Stimulated activated memory B cell treated with anti-CD40 and anti-IgM and Interleukin-4, amounts not matched to agents 10 μg/mL and 1 μg/mL and 100 μg/mL, for 72 hours (primary cell): ENCODE results near the gene DUSP22.
"Not testable (repeated sequence)": the region's sequence is repeated elsewhere in the genome, so short reads cannot be mapped to it uniquely, and the experiment has no call there.

Experiments
- ATAC-seq: fragments of 150-1000 bp; cut with Tn5 transposase; 2 replicates; pipeline ENCODE4 v1.10.0; 2021
- H3K27ac Mint-ChIP-seq: one replicate; pipeline ENCODE4 v1.8.0; 2022; ENCODE audit warnings: mild to moderate bottlenecking, mixed read lengths
- H3K27me3 Mint-ChIP-seq: one replicate; pipeline ENCODE4 v1.8.0; 2022; ENCODE audit warnings: mixed read lengths
- H3K36me3 Mint-ChIP-seq: one replicate; pipeline ENCODE4 v1.8.0; 2022; ENCODE audit warnings: mixed read lengths
- H3K4me1 Mint-ChIP-seq: one replicate; pipeline ENCODE4 v1.8.0; 2022; ENCODE audit warnings: mixed read lengths
- H3K4me3 Mint-ChIP-seq: one replicate; pipeline ENCODE4 v1.8.0; 2022; ENCODE audit warnings: mild to moderate bottlenecking, moderate library complexity, mixed read lengths
- H3K9me3 Mint-ChIP-seq: one replicate; pipeline ENCODE4 v1.8.0; 2022; ENCODE audit warnings: mixed read lengths

DUSP22 gene

DNA sequence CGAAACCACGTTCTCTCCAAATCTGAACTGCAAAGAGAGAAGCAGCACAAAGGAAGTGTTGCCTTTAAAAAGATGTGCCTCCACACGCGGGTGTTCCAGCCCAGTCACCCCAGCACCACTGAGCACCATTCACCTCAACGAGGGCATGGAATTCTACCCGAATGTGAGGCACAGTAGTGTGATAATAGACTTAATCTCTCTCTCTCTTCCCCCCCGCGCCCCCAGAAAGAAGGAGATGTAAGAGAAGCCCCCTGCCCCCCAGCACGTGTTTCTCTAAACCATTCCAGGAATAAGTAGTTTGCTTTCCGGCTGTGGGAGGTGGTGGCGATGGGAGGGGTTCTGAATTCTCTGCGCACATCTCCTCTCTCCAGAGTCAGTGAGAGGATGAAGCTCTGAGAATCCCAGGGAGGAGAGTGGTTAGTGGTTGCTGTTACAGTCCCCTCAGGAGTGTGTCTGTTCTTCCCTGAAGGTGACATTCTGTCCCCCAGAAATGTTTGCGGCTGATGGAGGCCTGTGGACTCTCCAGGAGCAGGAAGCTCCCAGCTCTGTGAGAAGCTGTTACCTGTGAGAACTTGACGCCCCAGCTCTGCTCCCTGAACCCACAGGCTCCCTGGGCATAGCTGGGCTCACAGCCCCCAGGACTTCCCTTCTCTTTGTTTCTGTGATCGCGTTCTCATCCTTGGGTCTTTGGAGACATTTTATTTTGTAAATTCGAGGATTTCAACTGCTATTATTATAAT lies 75.8 kb downstream of the DUSP22 start:
- H3K4me3 Mint-ChIP-seq = no peak overlapping the region
- H3K4me1 Mint-ChIP-seq = peaks cover 42% of the 10 kb centered on the region
- peaks cover 8% of the 10 kb centered on the region for H3K27me3 Mint-ChIP-seq
- peaks cover 5% of the 10 kb centered on the region for H3K9me3 Mint-ChIP-seq
- no peak overlapping the region for H3K27ac Mint-ChIP-seq
- H3K36me3 Mint-ChIP-seq = peaks cover 6% of the 10 kb centered on the region
- no peak for ATAC-seq

DNA sequence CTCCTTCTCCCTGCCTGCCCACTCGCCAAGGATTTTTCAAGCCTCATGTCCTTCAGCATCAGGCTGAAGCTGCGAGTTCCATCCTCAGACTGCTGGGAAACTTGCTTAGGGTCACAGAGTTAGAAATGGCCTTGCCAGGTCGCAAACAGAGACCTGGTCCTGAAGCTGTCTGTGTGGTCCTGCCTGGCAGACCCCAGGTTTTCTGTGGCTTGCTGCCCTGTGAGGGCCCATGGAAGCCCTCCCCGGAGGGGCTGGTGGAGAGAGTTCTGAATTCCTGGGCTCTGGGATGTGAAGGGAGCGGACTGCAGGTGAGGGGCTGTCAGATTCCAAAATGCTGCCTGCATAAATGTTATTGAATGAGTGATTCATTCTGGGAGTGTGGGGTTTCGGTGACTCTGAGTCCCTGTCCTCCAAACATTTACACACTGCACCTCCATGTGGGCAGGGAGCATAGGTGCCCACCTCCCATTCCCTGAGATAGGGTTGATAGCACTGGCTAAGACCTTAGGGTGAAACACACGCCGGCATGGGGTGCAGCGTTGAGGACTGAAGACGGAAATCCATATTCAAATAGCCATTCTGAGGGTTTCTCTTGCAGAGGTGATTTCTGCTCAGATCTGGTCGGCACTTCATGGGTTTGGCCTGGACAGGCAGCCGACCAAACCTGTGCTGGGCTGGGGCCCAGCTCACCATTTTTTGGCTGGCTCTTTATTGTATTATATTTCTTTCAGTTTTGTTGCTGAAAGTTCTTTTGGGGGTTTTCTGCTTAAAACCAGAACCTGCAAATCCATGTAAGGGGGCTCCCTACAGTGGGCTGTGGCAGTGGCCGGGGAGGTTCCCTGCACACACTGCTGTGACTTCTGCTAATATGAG lies 77.5 kb downstream of the DUSP22 start:
- no peak overlapping the region for H3K27ac Mint-ChIP-seq
- H3K4me3 Mint-ChIP-seq = no peak overlapping the region
- peaks cover 8% of the 10 kb centered on the region for H3K27me3 Mint-ChIP-seq
- no peaks in the 10 kb centered on the region for H3K9me3 Mint-ChIP-seq
- peaks cover 34% of the 10 kb centered on the region for H3K4me1 Mint-ChIP-seq
- no peaks in the 10 kb centered on the region for H3K36me3 Mint-ChIP-seq
- ATAC-seq = no peak

DNA sequence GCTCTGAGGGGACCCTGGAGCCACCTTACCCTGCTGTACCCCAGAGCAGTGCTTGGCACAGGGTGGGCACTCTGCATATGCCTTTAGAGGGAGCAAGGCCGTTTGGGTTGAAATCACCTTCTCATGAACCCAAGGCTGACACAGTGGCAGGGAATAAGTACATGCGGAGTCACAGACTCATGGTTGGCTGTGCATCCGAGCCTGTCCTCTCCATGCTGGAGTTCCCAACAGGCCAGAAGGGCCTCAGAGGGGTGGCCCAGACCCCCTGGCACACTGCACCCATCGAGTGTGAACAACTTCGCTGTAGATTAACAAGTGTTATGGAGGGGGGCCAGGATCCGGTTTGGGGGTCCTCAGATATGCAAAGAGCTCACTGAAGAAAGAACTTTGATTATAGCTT lies 78.3 kb downstream of the DUSP22 start:
- H3K27me3 Mint-ChIP-seq = peaks cover 8% of the 10 kb centered on the region
- H3K27ac Mint-ChIP-seq = no peak overlapping the region
- no peaks in the 10 kb centered on the region for H3K36me3 Mint-ChIP-seq
- H3K4me3 Mint-ChIP-seq = no peak overlapping the region
- no peaks in the 10 kb centered on the region for H3K9me3 Mint-ChIP-seq
- peaks cover 26% of the 10 kb centered on the region for H3K4me1 Mint-ChIP-seq
- no peak for ATAC-seq

DNA sequence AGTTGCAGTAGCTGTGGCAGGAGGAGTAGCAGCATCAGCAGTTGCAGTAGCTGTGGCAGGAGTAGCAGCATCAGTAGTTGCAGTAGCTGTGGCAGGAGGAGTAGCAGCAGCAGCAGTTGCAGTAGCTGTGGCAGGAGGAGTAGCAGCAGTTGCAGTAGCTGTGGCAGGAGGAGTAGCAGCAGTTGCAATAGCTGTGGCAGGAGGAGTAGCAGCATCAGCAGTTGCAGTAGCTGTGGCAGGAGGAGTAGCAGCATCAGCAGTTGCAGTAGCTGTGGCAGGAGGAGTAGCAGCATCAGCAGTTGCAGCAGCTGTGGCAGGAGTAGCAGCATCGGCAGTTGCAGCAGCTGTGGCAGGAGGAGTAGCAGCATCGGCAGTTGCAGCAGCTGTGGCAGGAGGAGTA lies 79.6 kb downstream of the DUSP22 start:
- peaks cover 15% of the 10 kb centered on the region for H3K4me1 Mint-ChIP-seq
- not testable (repeated sequence) for ATAC-seq

DNA sequence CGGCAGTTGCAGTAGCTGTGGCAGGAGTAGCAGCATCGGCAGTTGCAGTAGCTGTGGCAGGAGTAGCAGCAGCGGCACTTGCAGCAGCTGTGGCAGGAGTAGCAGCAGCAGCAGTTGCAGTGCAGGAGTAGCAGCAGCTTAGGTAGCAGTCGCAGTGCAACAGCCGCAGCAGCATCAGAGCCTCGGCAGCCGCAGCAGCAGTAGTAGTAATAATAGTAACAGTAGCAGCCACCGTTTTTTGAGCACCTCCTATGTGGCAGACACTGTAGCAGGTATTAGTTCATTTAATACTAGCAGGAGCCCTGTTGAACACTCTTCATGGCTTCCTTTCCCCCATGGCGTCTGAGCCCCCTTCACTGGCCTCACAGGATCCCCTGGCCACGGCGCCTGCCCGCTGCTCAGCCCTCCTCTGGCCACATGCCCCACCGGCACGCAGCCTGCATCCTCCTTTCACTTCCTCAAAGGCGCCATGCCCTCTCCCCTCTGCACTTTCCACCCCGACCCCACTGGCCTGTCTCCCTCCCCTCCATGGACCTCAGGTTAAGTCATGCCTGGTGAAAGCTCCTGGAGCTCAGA lies 80.1 kb downstream of the DUSP22 start:
- Mint-ChIP-seq H3K4me1 (peaks cover 17% of the 10 kb centered on the region), H3K27me3 (peaks cover 8% of the 10 kb centered on the region), H3K4me3 (peak overlapping the region; percentile 27), H3K9me3 (no peaks in the 10 kb centered on the region), H3K27ac (peak overlapping the region; percentile 28), H3K36me3 (no peaks in the 10 kb centered on the region)
- ATAC-seq = peak; percentile 80

More for the DNA sequence above, 79.6 kb downstream of the DUSP22 start:
- H3K36me3 Mint-ChIP-seq, H3K27ac Mint-ChIP-seq, H3K9me3 Mint-ChIP-seq, H3K27me3 Mint-ChIP-seq, H3K4me3 Mint-ChIP-seq: not testable (repeated sequence)

DNA sequence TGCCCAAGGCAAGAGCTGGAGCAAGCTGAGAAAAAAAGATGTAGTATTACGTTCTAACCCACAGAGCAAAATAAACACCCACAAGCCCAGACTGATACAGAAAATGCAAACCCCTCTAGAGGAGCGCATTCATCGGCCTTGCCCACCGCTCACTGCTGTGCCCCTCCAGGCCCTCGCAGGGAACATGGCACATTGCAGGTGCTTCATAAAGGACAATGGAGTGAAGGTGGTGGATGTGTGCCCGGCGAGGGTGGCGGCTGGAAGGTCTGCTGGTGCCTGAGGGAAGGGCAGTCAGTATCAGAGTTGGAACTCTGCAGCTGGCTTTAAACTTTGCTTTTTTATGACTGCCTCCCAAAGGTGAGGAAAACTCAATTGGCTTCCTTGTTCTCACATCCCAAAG lies 80.7 kb downstream of the DUSP22 start:
- Mint-ChIP-seq H3K9me3 (no peaks in the 10 kb centered on the region), H3K27ac (peak overlapping the region; percentile 28), H3K4me3 (peak overlapping the region; percentile 27), H3K36me3 (no peaks in the 10 kb centered on the region), H3K27me3 (peaks cover 8% of the 10 kb centered on the region), H3K4me1 (peaks cover 23% of the 10 kb centered on the region)
- peak; percentile 2 for ATAC-seq

DNA sequence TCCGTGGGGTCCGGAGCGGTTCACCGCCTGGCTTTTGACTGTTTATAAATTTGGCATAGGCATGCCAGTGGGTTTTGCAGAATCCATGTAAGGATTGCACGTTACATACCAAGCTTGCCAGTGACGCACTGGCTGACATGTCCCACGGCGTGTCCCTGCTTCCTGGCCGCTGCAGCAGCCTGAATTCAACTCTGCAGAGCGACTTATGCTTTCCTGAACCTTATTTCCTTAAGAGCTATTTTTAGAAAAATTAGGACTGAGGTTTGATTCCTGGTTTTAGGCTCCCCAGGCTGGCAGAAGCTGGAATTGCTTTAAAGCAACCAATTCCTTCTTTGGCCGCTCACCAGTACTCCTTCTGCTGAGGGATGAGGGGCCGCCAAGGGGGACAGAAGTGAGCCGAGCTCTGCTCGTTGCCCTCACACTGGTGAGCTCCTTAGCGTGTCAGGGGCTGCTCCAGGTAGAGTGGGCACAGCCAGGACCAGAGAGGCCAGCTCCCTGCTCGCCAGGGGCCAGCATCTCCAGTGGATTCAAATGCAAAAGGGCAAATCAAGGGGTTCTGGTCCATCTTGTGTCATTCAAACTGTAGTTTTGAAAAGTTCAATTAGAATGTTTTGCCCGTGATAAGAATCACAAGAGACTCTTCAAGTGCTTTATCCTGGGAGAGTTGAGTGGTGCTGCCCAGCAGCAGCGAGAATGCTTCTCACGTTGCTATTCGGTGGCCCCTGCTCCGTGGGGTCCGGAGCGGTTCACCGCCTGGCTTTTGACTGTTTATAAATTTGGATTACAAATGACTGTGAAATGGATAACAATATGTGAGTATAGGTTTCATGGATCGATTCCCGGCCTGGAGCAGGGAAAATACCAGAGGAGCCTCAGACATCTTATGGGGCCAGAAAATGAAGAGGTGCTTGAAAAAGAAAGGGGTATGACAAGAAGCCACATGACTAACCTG lies 81.8 kb downstream of the DUSP22 start:
- no peaks in the 10 kb centered on the region for H3K36me3 Mint-ChIP-seq
- H3K4me3 Mint-ChIP-seq = no peak overlapping the region
- H3K9me3 Mint-ChIP-seq = no peaks in the 10 kb centered on the region
- peaks cover 33% of the 10 kb centered on the region for H3K4me1 Mint-ChIP-seq
- ATAC-seq = no peak
- H3K27ac Mint-ChIP-seq = no peak overlapping the region
- H3K27me3 Mint-ChIP-seq = peaks cover 8% of the 10 kb centered on the region

DNA sequence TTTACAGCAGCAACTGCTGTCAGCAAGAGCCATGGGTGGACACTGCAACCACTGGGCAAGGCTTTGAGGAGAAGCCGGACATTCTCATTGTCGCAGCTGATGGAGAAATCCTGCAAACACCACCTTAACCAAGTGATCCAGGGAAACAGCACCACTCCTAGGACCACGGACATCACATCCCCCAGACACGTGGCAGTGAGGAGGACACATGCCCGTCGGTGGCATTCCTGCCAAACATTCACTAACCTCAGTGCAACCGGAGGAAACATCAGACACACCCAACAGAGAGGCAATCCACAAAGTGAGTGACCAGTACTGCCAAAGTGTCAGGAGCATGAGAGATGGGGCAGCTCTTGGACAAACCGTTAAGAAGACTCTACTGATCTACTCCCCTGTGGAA lies 82.7 kb downstream of the DUSP22 start:
- H3K27me3 Mint-ChIP-seq = peaks cover 8% of the 10 kb centered on the region
- H3K9me3 Mint-ChIP-seq = no peaks in the 10 kb centered on the region
- no peak for ATAC-seq
- peaks cover 43% of the 10 kb centered on the region for H3K4me1 Mint-ChIP-seq
- H3K36me3 Mint-ChIP-seq = no peaks in the 10 kb centered on the region
- H3K27ac Mint-ChIP-seq = no peak overlapping the region
- H3K4me3 Mint-ChIP-seq = no peak overlapping the region

DNA sequence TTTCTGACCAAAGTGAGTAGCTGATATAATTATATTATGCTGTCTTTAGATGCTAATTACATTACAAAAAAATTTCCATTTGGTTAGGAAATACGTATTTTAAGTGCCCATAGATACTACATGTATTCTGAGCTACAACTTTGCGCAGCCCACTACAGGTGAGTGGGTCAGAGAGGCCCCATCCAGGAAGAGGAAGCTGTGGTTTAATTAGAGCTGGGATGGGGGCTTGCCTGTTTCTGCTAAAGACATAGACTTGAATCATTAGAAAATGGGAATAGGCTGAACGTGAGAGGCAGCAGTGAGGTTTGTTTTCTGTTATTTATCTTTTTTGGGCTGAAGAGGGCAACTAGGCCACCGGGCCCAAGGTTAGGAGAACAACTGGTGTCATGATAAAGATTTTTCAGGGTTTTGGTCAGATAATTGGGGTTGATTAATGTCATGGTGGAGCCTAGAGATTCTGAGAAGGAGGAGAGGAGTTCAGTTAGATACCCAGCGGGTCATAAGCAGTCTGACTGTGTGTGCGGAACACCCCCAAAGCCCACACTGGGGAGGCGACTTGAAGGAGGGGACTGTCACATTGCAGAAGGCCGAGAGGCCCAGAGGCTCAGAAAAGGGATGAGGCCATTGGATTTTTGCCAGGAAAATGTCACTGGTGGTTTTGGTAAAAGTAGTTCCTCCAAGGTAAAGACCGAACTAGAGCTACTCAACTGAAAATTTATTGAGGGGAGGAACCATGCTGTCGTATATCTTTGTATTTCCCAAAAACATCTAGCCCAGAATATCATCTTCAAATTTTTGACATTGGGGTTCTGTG lies 84.7 kb downstream of the DUSP22 start:
- Mint-ChIP-seq H3K4me3 (no peak overlapping the region), H3K9me3 (no peaks in the 10 kb centered on the region), H3K4me1 (peaks cover 55% of the 10 kb centered on the region), H3K27ac (peak overlapping the region; percentile 15), H3K36me3 (no peaks in the 10 kb centered on the region), H3K27me3 (no peaks in the 10 kb centered on the region)
- ATAC-seq = no peak

DNA sequence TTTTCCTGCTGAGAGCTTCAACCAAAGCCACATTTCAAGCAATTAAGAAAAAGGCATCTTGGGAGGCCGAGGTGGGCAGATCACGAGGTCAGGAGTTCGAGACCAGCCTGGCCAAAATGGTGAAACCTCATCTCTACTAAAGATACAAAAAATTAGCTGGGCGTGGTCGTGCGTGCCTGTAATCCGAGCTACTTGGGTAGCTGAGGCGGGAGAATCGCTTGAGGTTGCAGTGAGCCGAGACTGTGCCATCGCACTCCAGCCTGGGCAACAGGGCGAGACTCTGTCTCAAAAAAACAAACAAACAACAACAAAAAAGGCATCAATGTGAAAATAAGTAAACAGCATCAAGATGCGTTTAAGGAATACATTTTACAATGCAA lies 85.3 kb downstream of the DUSP22 start:
- not testable (repeated sequence) for H3K36me3 Mint-ChIP-seq
- peak overlapping the region; percentile 15 for H3K27ac Mint-ChIP-seq
- H3K4me1 Mint-ChIP-seq = peaks cover 50% of the 10 kb centered on the region

DNA sequence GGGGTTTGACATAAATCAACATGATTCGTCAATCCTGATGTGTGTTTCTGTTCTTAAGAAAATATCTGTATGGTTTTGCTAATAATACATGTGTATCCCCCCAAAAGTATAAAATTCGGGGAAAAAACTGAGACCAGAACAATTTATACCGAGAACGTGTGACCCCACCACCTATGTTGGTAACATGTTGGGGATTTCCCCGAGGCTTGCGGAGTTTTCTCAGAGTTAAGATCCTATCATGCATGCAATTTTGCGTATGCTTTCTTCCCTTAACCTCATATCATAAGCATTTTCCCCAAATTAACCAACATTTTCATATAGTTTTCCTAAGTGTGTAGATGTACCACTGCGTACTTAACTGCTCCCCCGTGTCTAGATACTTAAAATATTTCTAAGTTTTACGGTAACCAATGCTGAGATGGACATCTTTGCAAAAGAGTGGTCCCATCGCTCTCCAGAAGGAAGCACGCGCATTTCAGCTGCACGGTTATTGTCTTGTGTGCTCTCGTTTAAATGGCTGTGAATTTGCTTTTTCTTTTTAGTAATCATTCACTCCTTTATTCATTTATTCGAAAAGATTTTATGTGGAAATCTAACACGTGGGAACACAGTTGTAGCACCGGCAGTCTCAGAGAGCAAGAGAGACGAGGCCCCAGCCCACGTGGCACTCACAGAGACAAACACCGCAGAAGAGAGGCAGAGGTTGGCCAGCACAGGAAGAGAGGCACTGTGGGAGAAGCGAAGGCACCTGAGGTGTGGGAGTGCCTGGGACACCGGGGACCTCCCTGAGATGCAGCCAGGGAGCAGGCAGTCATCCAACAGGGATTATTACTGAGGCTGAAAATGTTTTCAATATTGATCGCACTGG lies 86.0 kb downstream of the DUSP22 start:
- peak; percentile 61 for ATAC-seq
- Mint-ChIP-seq H3K27ac (peak overlapping the region; percentile 15), H3K9me3 (no peaks in the 10 kb centered on the region), H3K27me3 (no peaks in the 10 kb centered on the region), H3K36me3 (no peaks in the 10 kb centered on the region), H3K4me3 (peak overlapping the region; percentile 16), H3K4me1 (peaks cover 46% of the 10 kb centered on the region)

More for the DNA sequence above, 85.3 kb downstream of the DUSP22 start:
- peak overlapping the region; percentile 6 for H3K4me3 Mint-ChIP-seq
- not testable (repeated sequence) for H3K9me3 Mint-ChIP-seq, H3K27me3 Mint-ChIP-seq, ATAC-seq

DNA sequence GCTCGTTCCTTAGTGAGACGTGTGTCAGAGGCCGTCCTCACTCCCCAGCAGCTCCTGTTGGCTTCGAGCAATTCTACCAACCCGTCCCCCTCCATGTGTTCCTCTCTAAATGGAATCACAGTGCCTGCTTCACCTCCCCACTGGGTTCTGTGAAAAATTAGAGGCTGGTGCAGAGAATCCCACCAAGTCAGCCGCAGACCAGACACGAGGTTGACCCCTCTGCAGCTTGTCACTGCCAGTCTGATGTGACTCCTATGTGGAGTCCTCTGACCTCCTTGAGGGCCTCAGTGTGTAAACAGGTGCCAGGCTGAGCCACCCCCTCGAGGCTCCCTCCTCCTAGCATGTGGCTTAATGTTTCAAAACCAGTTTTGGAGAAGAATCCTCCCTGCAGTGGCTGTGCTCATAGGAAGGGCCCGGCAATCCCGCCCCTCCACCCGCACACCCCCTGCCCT lies 86.7 kb downstream of the DUSP22 start:
- Mint-ChIP-seq H3K4me3 (no peak overlapping the region), H3K27ac (peak overlapping the region; percentile 15), H3K27me3 (no peaks in the 10 kb centered on the region), H3K4me1 (peaks cover 46% of the 10 kb centered on the region), H3K9me3 (no peaks in the 10 kb centered on the region), H3K36me3 (no peaks in the 10 kb centered on the region)
- peak; percentile 3 for ATAC-seq

DNA sequence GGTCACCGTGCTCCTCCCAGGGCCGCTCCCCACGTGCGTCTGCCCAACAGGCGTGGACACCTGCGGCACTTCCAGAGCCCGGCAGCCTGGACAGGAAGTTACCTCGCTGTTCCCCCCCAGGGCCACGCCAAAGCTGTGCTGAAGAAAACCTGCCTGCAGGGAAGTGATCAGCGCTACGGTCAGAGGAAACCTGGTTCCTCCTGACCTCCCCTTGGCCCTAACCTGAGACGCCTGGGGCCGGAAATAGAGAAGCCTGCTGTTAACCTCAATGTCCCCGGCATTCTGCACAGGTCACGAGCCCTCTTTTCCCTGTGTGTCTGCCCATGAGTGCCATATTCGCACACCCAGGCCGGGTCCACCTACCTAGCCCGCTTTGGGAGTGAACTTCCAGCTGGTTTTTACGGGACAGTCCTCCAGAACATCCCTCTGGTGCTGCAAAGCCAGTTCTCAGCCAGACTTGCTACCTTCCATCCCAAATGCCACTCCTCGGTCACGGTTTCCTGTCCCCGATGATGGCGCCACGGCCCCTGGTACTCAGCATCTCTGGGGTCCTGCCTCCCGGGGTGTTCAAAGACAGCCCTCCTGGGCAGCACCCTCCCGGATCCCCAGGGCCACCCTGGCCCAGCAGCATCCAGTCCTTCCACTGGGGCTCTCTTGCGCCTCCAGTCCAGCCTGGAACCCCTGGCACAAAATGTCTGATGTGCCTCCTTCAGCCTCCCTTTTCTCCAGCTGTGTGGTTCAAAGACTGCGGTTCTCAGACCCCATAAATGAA lies 87.3 kb downstream of the DUSP22 start:
- ATAC-seq = peak; percentile 65
- Mint-ChIP-seq H3K36me3 (no peaks in the 10 kb centered on the region), H3K9me3 (no peaks in the 10 kb centered on the region), H3K27me3 (no peaks in the 10 kb centered on the region), H3K4me1 (peaks cover 46% of the 10 kb centered on the region), H3K27ac (peak overlapping the region; percentile 15), H3K4me3 (peak overlapping the region; percentile 24)
